H1 (cell line): Measurements from ENCODE around the gene ZNF397. TPM values are rescaled to one million over a fixed set of nuclear protein-coding genes. Genes with fewer than 3 reads are reported as not detected.

Experiments
- CTCF ChIA-PET: fragments of 300-600 bp; sonication (Branson Sonifier 250); formaldehyde crosslinking; loops from one replicate; lab custom pipeline; 2021; ENCODE audit not compliant: partially characterized antibody; lab: Charles Lee
- POLR2A ChIA-PET: fragments of 300-600 bp; sonication (Branson Sonifier 250); formaldehyde crosslinking; loops from one replicate; lab custom pipeline; 2021; ENCODE audit warnings: inconsistent platforms; ENCODE audit not compliant: partially characterized antibody; lab: Charles Lee
- DNase-seq, 2 experiments: peaks; one replicate each; pipeline versions ENCODE4 v3.0.0 to v3.0.0-alpha.2; 2010 to 2022; ENCODE audit warnings: low spot score in 2 of 2, low read depth in 1 of 2, mixed read lengths in 1 of 2
- FAIRE-seq: peaks from 2 replicates; lab custom pipeline; 2011; peaks lifted over from hg19 to GRCh38; lab: Jason Lieb, UNC
- H2AFZ ChIP-seq: 2 replicates; pipeline ENCODE4 v1.8.1; 2012; ENCODE audit warnings: low read length, inconsistent platforms
- H2AK5ac ChIP-seq: 2 replicates; pipeline ENCODE4 v1.6.1; 2013; ENCODE audit warnings: low read depth, low read length
- H2BK120ac ChIP-seq: replicated peaks from 2 replicates; pipeline ENCODE3; 2013; ENCODE audit warnings: low read depth, low read length, inconsistent platforms
- H2BK12ac ChIP-seq: 2 replicates; pipeline ENCODE4 v1.6.1; 2013; ENCODE audit warnings: low read depth, low read length
- H2BK15ac ChIP-seq: 2 replicates; pipeline ENCODE4 v1.6.1; 2013; ENCODE audit warnings: low read length
- H2BK20ac ChIP-seq: 2 replicates; pipeline ENCODE4 v1.6.1; 2013; ENCODE audit warnings: low read length
- H2BK5ac ChIP-seq: 2 replicates; pipeline ENCODE4 v1.6.1; 2013; ENCODE audit warnings: low read depth, low read length
- H3K14ac ChIP-seq: 2 replicates; pipeline ENCODE4 v1.6.1; 2013; ENCODE audit warnings: inconsistent platforms; ENCODE audit not compliant: insufficient read length
- H3K18ac ChIP-seq: 2 replicates; pipeline ENCODE4 v1.6.1; 2013; ENCODE audit warnings: low read length; ENCODE audit errors: extremely low read depth
- H3K23ac ChIP-seq: 2 replicates; pipeline ENCODE4 v1.6.1; 2013; ENCODE audit warnings: inconsistent platforms; ENCODE audit not compliant: insufficient read length
- H3K23me2 ChIP-seq: 2 replicates; pipeline ENCODE4 v1.6.1; 2013; ENCODE audit warnings: low read depth, low read length
- H3K27ac ChIP-seq: 2 replicates; pipeline ENCODE4 v1.6.1; 2011; ENCODE audit warnings: low read depth, low read length, inconsistent platforms
- H3K27me3 ChIP-seq, 4 experiments: replicated peaks in 1 of 4; 1 replicate in 1 of 4; 2 replicates in 3 of 4; pipeline versions ENCODE4 v1.6.1 to v1.8.1; 2011 to 2013; ENCODE audit warnings: low read length in 3 of 4, mild to moderate bottlenecking in 3 of 4, inconsistent platforms in 2 of 4, mixed read lengths in 2 of 4, moderate library complexity in 1 of 4; ENCODE audit not compliant: control insufficient read depth in 3 of 4, insufficient read depth in 3 of 4; ENCODE audit errors: extremely low read depth in 1 of 4
- H3K36me3 ChIP-seq, 4 experiments: 2 replicates each; pipeline versions ENCODE4 v1.6.1 to v1.8.1; 2011 to 2013; ENCODE audit warnings: mild to moderate bottlenecking in 4 of 4, low read length in 3 of 4, moderate library complexity in 2 of 4, control low read depth in 1 of 4, inconsistent platforms in 1 of 4; ENCODE audit not compliant: insufficient read depth in 4 of 4, control insufficient read depth in 2 of 4
- H3K4ac ChIP-seq: replicated peaks from 2 replicates; pipeline ENCODE3; 2013; ENCODE audit warnings: low read length, low read depth, mixed read lengths, inconsistent platforms; ENCODE audit not compliant: insufficient read length
- H3K4me1 ChIP-seq, 4 experiments: replicated peaks in 1 of 4; 1 replicate in 1 of 4; 2 replicates in 3 of 4; pipeline versions ENCODE4 v1.6.1 to v1.8.1; 2011 to 2013; ENCODE audit warnings: low read length in 3 of 4, inconsistent platforms in 2 of 4, mixed read lengths in 1 of 4; ENCODE audit not compliant: insufficient read depth in 4 of 4, control insufficient read depth in 3 of 4
- H3K4me2 ChIP-seq, 2 experiments: 2 replicates each; pipeline versions ENCODE4 v1.6.1 to v1.8.1; 2011 to 2013; ENCODE audit warnings: low read depth in 2 of 2, low read length in 2 of 2, control low read depth in 1 of 2, inconsistent platforms in 1 of 2, mild to moderate bottlenecking in 1 of 2; ENCODE audit not compliant: insufficient read depth in 1 of 2
- H3K4me3 ChIP-seq, 4 experiments: fragments of 200-600, 300-600 bp in 1 of 4; sonication (generic), shearing (Covaris generic), sonication (Bioruptor Twin) in 1 of 4; 2 replicates each; pipeline versions ENCODE4 v1.5.1 to v1.8.1; 2011 to 2016; ENCODE audit warnings: low read length in 4 of 4, low read depth in 3 of 4, control low read depth in 2 of 4, inconsistent platforms in 2 of 4, mild to moderate bottlenecking in 2 of 4, mixed read lengths in 1 of 4, moderate library complexity in 1 of 4; ENCODE audit not compliant: insufficient read depth in 2 of 4; ENCODE audit errors: extremely low read depth in 1 of 4
- H3K56ac ChIP-seq: replicated peaks from 2 replicates; pipeline ENCODE3; 2013; ENCODE audit warnings: low read depth, mild to moderate bottlenecking, mixed read lengths, low read length, inconsistent platforms; ENCODE audit not compliant: insufficient read length
- H3K79me1 ChIP-seq: 2 replicates; pipeline ENCODE4 v1.6.1; 2013; ENCODE audit warnings: low read depth, low read length, control low read depth
- H3K79me2 ChIP-seq, 2 experiments: 2 replicates each; pipeline versions ENCODE4 v1.6.1 to v1.8.1; 2012 to 2013; ENCODE audit warnings: low read length in 2 of 2, mild to moderate bottlenecking in 2 of 2, inconsistent platforms in 1 of 2; ENCODE audit not compliant: insufficient read depth in 2 of 2, control insufficient read depth in 1 of 2
- H3K9ac ChIP-seq, 4 experiments: replicated peaks in 1 of 4; 1 replicate in 1 of 4; 2 replicates in 3 of 4; pipeline versions ENCODE4 v1.6.1 to v1.8.1; 2011 to 2013; ENCODE audit warnings: low read depth in 3 of 4, low read length in 3 of 4, control low read depth in 2 of 4, mild to moderate bottlenecking in 2 of 4, moderate library complexity in 2 of 4, inconsistent platforms in 1 of 4; ENCODE audit errors: extremely low read depth in 1 of 4
- H3K9me3 ChIP-seq, 2 experiments: 2 replicates each; pipeline versions ENCODE4 v1.6.1 to v1.8.1; 2012 to 2013; ENCODE audit warnings: mild to moderate bottlenecking in 2 of 2, moderate library complexity in 2 of 2, control low read depth in 1 of 2, inconsistent platforms in 1 of 2, low read depth in 1 of 2, low read length in 1 of 2, mixed read lengths in 1 of 2; ENCODE audit not compliant: insufficient read depth in 2 of 2
- H4K20me1 ChIP-seq, 2 experiments: replicated peaks in 1 of 2; 2 replicates each; pipeline versions ENCODE3 to v1.8.1; 2011 to 2013; ENCODE audit warnings: inconsistent platforms in 2 of 2, low read length in 2 of 2, mild to moderate bottlenecking in 1 of 2; ENCODE audit not compliant: insufficient read depth in 2 of 2, control insufficient read depth in 1 of 2
- H4K5ac ChIP-seq: 2 replicates; pipeline ENCODE4 v1.6.1; 2013; ENCODE audit warnings: low read length, low read depth, mixed read lengths, inconsistent platforms; ENCODE audit not compliant: insufficient read length
- H4K8ac ChIP-seq: 2 replicates; pipeline ENCODE4 v1.8.0; 2013; ENCODE audit warnings: mild to moderate bottlenecking, moderate library complexity, low read length, inconsistent platforms; ENCODE audit not compliant: insufficient read depth; ENCODE audit errors: extremely low read depth
- H4K91ac ChIP-seq: replicated peaks from 2 replicates; pipeline ENCODE3; 2013; ENCODE audit warnings: low read length, mixed read lengths, inconsistent platforms; ENCODE audit not compliant: insufficient read length
- GABPA ChIP-seq: IDR thresholded peaks from 2 replicates; pipeline ENCODE4 v1.6.1; 2011; ENCODE audit warnings: mild to moderate bottlenecking, low read length, moderate library complexity, borderline replicate concordance; ENCODE audit not compliant: insufficient read depth
- GTF2F1 ChIP-seq: IDR thresholded peaks from 2 replicates; pipeline ENCODE4 v1.6.1; 2012; ENCODE audit warnings: low read depth, low read length, improper control_type of control experiment, borderline replicate concordance
- JUND ChIP-seq: IDR thresholded peaks from 2 replicates; pipeline ENCODE4 v1.6.1; 2011; ENCODE audit warnings: mild to moderate bottlenecking, improper control_type of control experiment, low read length
- KDM5A ChIP-seq: fragments of 200-600 bp; IDR thresholded peaks from 2 replicates; pipeline ENCODE4 v1.7.1; 2012; ENCODE audit warnings: mild to moderate bottlenecking, low read length, inconsistent platforms, mixed read lengths
- POLR2AphosphoS5 ChIP-seq: IDR thresholded peaks from 2 replicates; pipeline ENCODE4 v1.6.1; 2011; ENCODE audit warnings: low read depth, low read length
- RFX5 ChIP-seq: IDR thresholded peaks from 2 replicates; pipeline ENCODE4 v1.6.1; 2011; ENCODE audit warnings: low read depth, low read length, improper control_type of control experiment, borderline replicate concordance
- RNF2 ChIP-seq: fragments of 200-900, 300-1000 bp; sonication (generic); IDR thresholded peaks from 2 replicates; pipeline ENCODE4 v1.7.1; 2016; ENCODE audit warnings: borderline replicate concordance, low read depth, mild to moderate bottlenecking, antibody characterized with exemption, low read length; ENCODE audit not compliant: poor library complexity, severe bottlenecking; ENCODE audit errors: missing control alignments
- SP2 ChIP-seq: IDR thresholded peaks from 2 replicates; pipeline ENCODE4 v1.6.1; 2012; ENCODE audit warnings: mild to moderate bottlenecking, low read length, inconsistent platforms
- WGBS, 2 experiments: shearing (Covaris generic) in 1 of 2; methylation state at CpG; one replicate each; pipeline versions ENCODE4 v1.1.6 to v1.1.7; 2013 to 2015; ENCODE audit warnings: low lambda C conversion rate in 2 of 2, mixed read lengths in 2 of 2, inconsistent platforms in 1 of 2, low coverage in 1 of 2, missing lambda C conversion rate in 1 of 2; ENCODE audit not compliant: insufficient replicate concordance in 2 of 2, insufficient coverage in 1 of 2, insufficient read length in 1 of 2; ENCODE audit errors: extremely low coverage in 1 of 2, missing lambda C conversion rate in 1 of 2; 5-methylcytosine and 5-hydroxymethylcytosine counted together
- polyA plus RNA-seq, 7 experiments: library from polyadenylated mRNA; depleted of rRNA in 3 of 7; stranded (reverse) in 5 of 7; unstranded in 2 of 7; fragments of >200 nt in 5 of 7; fragments of 200-250 nt in 2 of 7; gene quantifications; 1 replicate in 5 of 7; 2 replicates in 1 of 7; 4 replicates in 1 of 7; pipeline versions ENCODE4 v1.2.1 to v1.2.3, GENCODE V29; 2011 to 2013; ENCODE audit warnings: missing spikeins in 2 of 7, mixed read lengths in 2 of 7
- total RNA-seq: library from RNA; stranded (reverse); fragmentation: NEBNext Ultra II Directional; extraction: Animal tissue kit (Norgen Biotek cat#: 25700); gene quantifications from 2 replicates; pipeline ENCODE4 v1.2.1, GENCODE V29; 2021

ZNF397 gene
- total and polyA plus RNA-seq, 2 of the 8 experiments (the other 6 are each of a cell fraction or from before 2014, with no cell fraction given), result 9.8 to 39.5 TPM

DNA sequence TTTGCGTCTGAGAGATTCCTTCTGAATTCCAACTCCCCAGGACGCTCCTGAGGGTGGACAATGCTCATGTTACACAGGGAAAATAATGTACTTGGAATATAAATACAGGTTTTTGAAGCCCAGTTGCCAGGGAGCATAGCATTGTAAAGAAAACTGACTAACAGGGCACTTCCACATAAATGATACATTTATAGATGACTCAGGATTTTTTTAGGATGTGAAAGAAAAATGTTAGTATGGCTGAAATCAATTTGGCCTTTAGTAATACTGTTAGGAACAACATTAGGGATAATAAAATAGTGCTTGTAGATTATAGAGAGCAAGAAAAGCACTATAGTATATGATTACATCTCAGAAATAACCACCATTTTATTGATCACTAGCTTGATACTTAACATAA lies 23.6 kb downstream of the ZNF397 start:
- H3K4me3 ChIP-seq, result no peak overlapping the region
- H3K36me3 ChIP-seq, result peaks cover 0 to 14% (median 4%) of the 10 kb centered on the region in 4 experiments; a peak in 3 of 8 replicates
- no peak overlapping the region for H2BK15ac ChIP-seq
- no peak overlapping the region for H2AFZ ChIP-seq
- CTCF ChIA-PET, result interaction anchor here (1.0 to 1.3 kb wide), 3 partner anchors 11 to 268 kb away, joined by 4 to 5 read pairs (median 4); no protein-coding TSS in a partner anchor
- no peaks in the 10 kb centered on the region; a peak in 1 of 7 replicates for H3K4me1 ChIP-seq
- H3K79me2 ChIP-seq, result no peaks in the 10 kb centered on the region
- no peak overlapping the region for H3K4ac ChIP-seq
- H2AK5ac ChIP-seq, result no peak overlapping the region
- H4K91ac ChIP-seq, result no peak overlapping the region
- no peak overlapping the region for H2BK12ac ChIP-seq
- no peak for TF ChIP-seq GTF2F1
- no peak for TF ChIP-seq RNF2
- no peak for TF ChIP-seq KDM5A
- no peak for TF ChIP-seq RFX5
- no peak for TF ChIP-seq SP2
- TF ChIP-seq GABPA, result no peak
- TF ChIP-seq JUND, result no peak
- no peak for TF ChIP-seq POLR2AphosphoS5
- POLR2A ChIA-PET, result interaction anchor here (1.0 to 2.6 kb wide), 4 partner anchors 10 to 25 kb away, joined by 3 to 9 read pairs (median 4); partner anchors contain the start of genes ZNF397 and ZSCAN30
- H3K9me3 ChIP-seq, result peaks cover 0 to 9% of the 10 kb centered on the region in 2 experiments; a peak in 1 of 4 replicates
- no peak for FAIRE-seq
- H4K5ac ChIP-seq, result no peak overlapping the region
- H3K4me2 ChIP-seq, result no peak overlapping the region
- H3K27me3 ChIP-seq, result no peaks in the 10 kb centered on the region
- no peak overlapping the region for H2BK120ac ChIP-seq
- no peaks in the 10 kb centered on the region for H4K20me1 ChIP-seq
- no peaks in the 10 kb centered on the region for H3K23me2 ChIP-seq
- no peak overlapping the region for H3K23ac ChIP-seq
- 54% methylated on average over 2 of the region's 2 CpGs; no CpG with 5 or more reads in 1 of the 2 experiments for WGBS, 2 experiments
- no peak overlapping the region for H3K56ac ChIP-seq
- no peak overlapping the region for H2BK20ac ChIP-seq
- no peak overlapping the region for H3K18ac ChIP-seq
- no peak overlapping the region for H3K14ac ChIP-seq
- DNase-seq, result no peak
- H3K79me1 ChIP-seq, result no peaks in the 10 kb centered on the region
- no peak overlapping the region for H3K27ac ChIP-seq
- H4K8ac ChIP-seq, result no peak overlapping the region
- H2BK5ac ChIP-seq, result no peak overlapping the region
- no peak overlapping the region for H3K9ac ChIP-seq
